K562 (cell line): Measurements from ENCODE around the gene OPA3. TPM values are rescaled to one million over a fixed set of nuclear protein-coding genes. Genes with fewer than 3 reads are reported as not detected.

ENCODE experiments used
- ATF7 ChIP-seq: fragments of 450-650 bp; IDR thresholded peaks from 2 replicates; pipeline ENCODE4 v1.7.1; 2014; ENCODE audit warnings: mild to moderate bottlenecking, moderate library complexity
- BRD9 ChIP-seq: fragments of 450-650 bp; IDR thresholded peaks from 2 replicates; pipeline ENCODE4 v1.6.1; 2018; ENCODE audit warnings: low read depth; ENCODE audit not compliant: partially characterized antibody
- CSDE1 ChIP-seq, 2 experiments: fragments of 450-650 bp; IDR thresholded peaks; 2 replicates each; pipeline ENCODE4 v1.6.1; 2016; ENCODE audit warnings: mild to moderate bottlenecking in 1 of 2
- DMBX1 ChIP-seq: fragments of 250-450 bp; sonication (Bioruptor Pico); IDR thresholded peaks from 2 replicates; pipeline ENCODE4 v1.8.0; 2022; ENCODE audit warnings: inconsistent platforms, mild to moderate bottlenecking, moderate library complexity, borderline replicate concordance
- EP400 ChIP-seq: fragments of 450-650 bp; IDR thresholded peaks from 2 replicates; pipeline ENCODE4 v1.6.1; 2017; ENCODE audit warnings: antibody characterized with exemption, mild to moderate bottlenecking, moderate library complexity
- HMGN3 ChIP-seq: IDR thresholded peaks from 2 replicates; pipeline ENCODE4 v1.6.1; 2011; ENCODE audit warnings: borderline replicate concordance, low read depth, mild to moderate bottlenecking, mixed read lengths, low read length; ENCODE audit not compliant: insufficient read length; ENCODE audit errors: extremely low read depth
- NCOA2 ChIP-seq, 2 experiments: fragments of 450-650 bp; IDR thresholded peaks; 2 replicates each; pipeline ENCODE4 v1.6.1; 2018; ENCODE audit warnings: mild to moderate bottlenecking in 2 of 2, moderate library complexity in 1 of 2; ENCODE audit not compliant: partially characterized antibody in 2 of 2
- OTX1 ChIP-seq: fragments of 450-650 bp; formaldehyde crosslinking; IDR thresholded peaks from 2 replicates; pipeline ENCODE4 v1.4.0; 2022; ENCODE audit warnings: mild to moderate bottlenecking
- POLR2AphosphoS2 ChIP-seq: IDR thresholded peaks from 2 replicates; pipeline ENCODE4 v1.6.1; 2012; ENCODE audit warnings: low read length, improper control_type of control experiment
- PTRF ChIP-seq: fragments of 450-650 bp; IDR thresholded peaks from 2 replicates; pipeline ENCODE4 v1.6.1; 2016; ENCODE audit warnings: mild to moderate bottlenecking, missing genetic modification characterization, missing compliant biosample characterization
- RAD21 ChIP-seq, 2 experiments: fragments of 250-450 bp in 1 of 2; fragments of 450-650 bp in 1 of 2; sonication (Bioruptor Pico) in 1 of 2; formaldehyde crosslinking in 1 of 2; IDR thresholded peaks in 1 of 2; conservative IDR thresholded peaks in 1 of 2; 2 replicates each; pipeline versions ENCODE4 v1.4.0 to v1.8.0; 2020 to 2022; ENCODE audit warnings: mild to moderate bottlenecking in 2 of 2, moderate library complexity in 1 of 2
- RBM17 ChIP-seq: fragments of 200-400 bp; formaldehyde crosslinking; IDR thresholded peaks from 2 replicates; pipeline ENCODE4 v1.6.1; 2017; ENCODE audit warnings: low read depth, mild to moderate bottlenecking, low read length, borderline replicate concordance
- RUNX1 ChIP-seq: sonication (generic); IDR thresholded peaks from 2 replicates; pipeline ENCODE4 v1.6.1; 2016; ENCODE audit warnings: antibody characterized with exemption, low read depth
- TAF9B ChIP-seq: fragments of 450-650 bp; IDR thresholded peaks from 2 replicates; pipeline ENCODE4 v1.6.1; 2018; ENCODE audit warnings: mild to moderate bottlenecking; ENCODE audit not compliant: partially characterized antibody
- ZNF217 ChIP-seq: sonication (generic); formaldehyde crosslinking; IDR thresholded peaks from 2 replicates; pipeline ENCODE4 v1.8.0; 2022; ENCODE audit warnings: mild to moderate bottlenecking, missing genetic modification reagents
- ZNF444 ChIP-seq: fragments of 250-450 bp; sonication (Bioruptor Pico); IDR thresholded peaks from 2 replicates; pipeline ENCODE4 v1.4.0; 2020; ENCODE audit warnings: mild to moderate bottlenecking, moderate library complexity
- ZNF644 ChIP-seq: fragments of 200-800 bp; sonication (Bioruptor generic); IDR thresholded peaks from 2 replicates; pipeline ENCODE4 v1.6.1; 2016; ENCODE audit warnings: low read depth, missing genetic modification characterization, missing compliant biosample characterization
- polyA plus RNA-seq, 8 experiments: library from polyadenylated mRNA; depleted of rRNA in 4 of 8; stranded (reverse) in 5 of 8; unstranded in 3 of 8; fragments of >200 nt; fragmentation: Nextera tagmentation in 2 of 8; fragmentation: Illumina TruSeq in 1 of 8; extraction: Ambion mirVana in 2 of 8; extraction: Trizol in 1 of 8; gene quantifications; 2 replicates each; pipeline versions ENCODE4 v1.2.1 to v1.2.3, GENCODE V29; 2011 to 2014; ENCODE audit warnings: inconsistent platforms in 1 of 8, missing spikeins in 1 of 8
- total RNA-seq, 7 experiments: library from RNA; depleted of rRNA in 6 of 7; stranded (reverse); fragments of >200 nt in 6 of 7; fragmentation: Illumina TruSeq in 2 of 7; extraction: Trizol in 2 of 7; gene quantifications; 2 replicates each; pipeline versions ENCODE4 v1.2.1 to v1.2.3, GENCODE V29; 2011 to 2021; ENCODE audit warnings: low replicate concordance in 1 of 7
- TF ChIP-seq, protein P1 (sequence below): fragments of 450-650 bp; IDR thresholded peaks from 2 replicates; pipeline ENCODE4 v1.6.1; 2016; ENCODE audit warnings: mild to moderate bottlenecking
- TF ChIP-seq, protein P2 (sequence below): fragments of 250-450 bp; sonication (Bioruptor Pico); IDR thresholded peaks from 2 replicates; pipeline ENCODE4 v1.4.0; 2020; ENCODE audit warnings: mild to moderate bottlenecking
- TF ChIP-seq, protein P3 (sequence below): fragments of 250-450 bp; sonication (Bioruptor Pico); IDR thresholded peaks from 2 replicates; pipeline ENCODE4 v1.8.0; 2021; ENCODE audit warnings: borderline replicate concordance, mild to moderate bottlenecking, moderate library complexity; ENCODE audit not compliant: poor library complexity, severe bottlenecking
- TF ChIP-seq, protein P4 (sequence below): sonication (generic); formaldehyde crosslinking; IDR thresholded peaks from 2 replicates; pipeline ENCODE4 v1.8.0; 2023; ENCODE audit warnings: mild to moderate bottlenecking, missing genetic modification reagents
- TF ChIP-seq, protein P5 (sequence below): fragments of 250-450 bp; sonication (Bioruptor Pico); IDR thresholded peaks from 2 replicates; pipeline ENCODE4 v1.9.0; 2021; ENCODE audit warnings: mild to moderate bottlenecking

OPA3 gene
- total and polyA plus RNA-seq, 9 of the 15 experiments (the other 6 are each of a cell fraction or from before 2014, with no cell fraction given), result 1.4 to 18.8 (median 9.0) TPM

DNA sequence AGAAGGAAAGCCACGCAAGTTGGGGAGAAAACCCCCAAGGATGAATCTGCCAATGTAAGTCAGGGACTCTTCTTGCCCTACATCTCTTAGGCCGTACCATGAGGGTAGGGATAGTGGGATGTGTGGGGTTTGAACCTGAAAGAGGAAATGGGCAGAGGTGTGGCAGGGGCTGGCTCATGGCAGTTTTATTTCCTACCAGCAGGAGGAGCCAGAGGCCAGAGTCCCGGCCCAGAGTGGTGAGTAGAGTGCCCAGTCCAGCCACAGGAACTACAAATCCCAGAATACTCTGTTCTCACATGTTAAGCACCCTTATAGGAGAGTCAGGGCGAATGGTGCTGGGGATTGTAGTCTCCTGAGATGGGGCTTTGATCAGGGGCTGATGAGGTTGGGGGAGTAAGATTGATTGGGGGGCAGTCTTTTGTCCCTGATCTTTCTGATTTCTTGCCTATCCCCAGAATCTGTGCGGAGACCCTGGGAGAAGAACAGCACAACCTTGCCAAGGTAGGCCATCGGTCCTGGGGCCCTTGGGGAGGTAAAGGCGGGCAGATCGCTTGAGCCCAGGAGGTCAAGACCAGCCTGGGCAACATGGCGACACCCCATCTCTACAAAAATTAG, 60.9 kb downstream of the OPA3 start (continued):
- TF ChIP-seq, protein P1, sequence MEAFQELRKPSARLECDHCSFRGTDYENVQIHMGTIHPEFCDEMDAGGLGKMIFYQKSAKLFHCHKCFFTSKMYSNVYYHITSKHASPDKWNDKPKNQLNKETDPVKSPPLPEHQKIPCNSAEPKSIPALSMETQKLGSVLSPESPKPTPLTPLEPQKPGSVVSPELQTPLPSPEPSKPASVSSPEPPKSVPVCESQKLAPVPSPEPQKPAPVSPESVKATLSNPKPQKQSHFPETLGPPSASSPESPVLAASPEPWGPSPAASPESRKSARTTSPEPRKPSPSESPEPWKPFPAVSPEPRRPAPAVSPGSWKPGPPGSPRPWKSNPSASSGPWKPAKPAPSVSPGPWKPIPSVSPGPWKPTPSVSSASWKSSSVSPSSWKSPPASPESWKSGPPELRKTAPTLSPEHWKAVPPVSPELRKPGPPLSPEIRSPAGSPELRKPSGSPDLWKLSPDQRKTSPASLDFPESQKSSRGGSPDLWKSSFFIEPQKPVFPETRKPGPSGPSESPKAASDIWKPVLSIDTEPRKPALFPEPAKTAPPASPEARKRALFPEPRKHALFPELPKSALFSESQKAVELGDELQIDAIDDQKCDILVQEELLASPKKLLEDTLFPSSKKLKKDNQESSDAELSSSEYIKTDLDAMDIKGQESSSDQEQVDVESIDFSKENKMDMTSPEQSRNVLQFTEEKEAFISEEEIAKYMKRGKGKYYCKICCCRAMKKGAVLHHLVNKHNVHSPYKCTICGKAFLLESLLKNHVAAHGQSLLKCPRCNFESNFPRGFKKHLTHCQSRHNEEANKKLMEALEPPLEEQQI, result no peak
- TF ChIP-seq, protein P2, sequence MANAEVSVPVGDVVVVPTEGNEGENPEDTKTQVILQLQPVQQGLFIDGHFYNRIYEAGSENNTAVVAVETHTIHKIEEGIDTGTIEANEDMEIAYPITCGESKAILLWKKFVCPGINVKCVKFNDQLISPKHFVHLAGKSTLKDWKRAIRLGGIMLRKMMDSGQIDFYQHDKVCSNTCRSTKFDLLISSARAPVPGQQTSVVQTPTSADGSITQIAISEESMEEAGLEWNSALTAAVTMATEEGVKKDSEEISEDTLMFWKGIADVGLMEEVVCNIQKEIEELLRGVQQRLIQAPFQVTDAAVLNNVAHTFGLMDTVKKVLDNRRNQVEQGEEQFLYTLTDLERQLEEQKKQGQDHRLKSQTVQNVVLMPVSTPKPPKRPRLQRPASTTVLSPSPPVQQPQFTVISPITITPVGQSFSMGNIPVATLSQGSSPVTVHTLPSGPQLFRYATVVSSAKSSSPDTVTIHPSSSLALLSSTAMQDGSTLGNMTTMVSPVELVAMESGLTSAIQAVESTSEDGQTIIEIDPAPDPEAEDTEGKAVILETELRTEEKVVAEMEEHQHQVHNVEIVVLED (CRISPR knock-in tag), result no peak
- peak; percentile 69 to 77 for TF ChIP-seq RAD21 (CRISPR knock-in tag; conservative IDR thresholded peaks at IDR 0.05 in 1 of 2, IDR thresholded peaks at IDR 0.05 in 1 of 2)
- TF ChIP-seq ZNF444, result no peak
- no peak for TF ChIP-seq ATF7
- TF ChIP-seq RUNX1, result no peak
- TF ChIP-seq, protein P3, sequence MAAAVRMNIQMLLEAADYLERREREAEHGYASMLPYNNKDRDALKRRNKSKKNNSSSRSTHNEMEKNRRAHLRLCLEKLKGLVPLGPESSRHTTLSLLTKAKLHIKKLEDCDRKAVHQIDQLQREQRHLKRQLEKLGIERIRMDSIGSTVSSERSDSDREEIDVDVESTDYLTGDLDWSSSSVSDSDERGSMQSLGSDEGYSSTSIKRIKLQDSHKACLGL (CRISPR knock-in tag), result no peak
- TF ChIP-seq ZNF644, result no peak
- TF ChIP-seq RBM17, result no peak
- TF ChIP-seq, protein P4, sequence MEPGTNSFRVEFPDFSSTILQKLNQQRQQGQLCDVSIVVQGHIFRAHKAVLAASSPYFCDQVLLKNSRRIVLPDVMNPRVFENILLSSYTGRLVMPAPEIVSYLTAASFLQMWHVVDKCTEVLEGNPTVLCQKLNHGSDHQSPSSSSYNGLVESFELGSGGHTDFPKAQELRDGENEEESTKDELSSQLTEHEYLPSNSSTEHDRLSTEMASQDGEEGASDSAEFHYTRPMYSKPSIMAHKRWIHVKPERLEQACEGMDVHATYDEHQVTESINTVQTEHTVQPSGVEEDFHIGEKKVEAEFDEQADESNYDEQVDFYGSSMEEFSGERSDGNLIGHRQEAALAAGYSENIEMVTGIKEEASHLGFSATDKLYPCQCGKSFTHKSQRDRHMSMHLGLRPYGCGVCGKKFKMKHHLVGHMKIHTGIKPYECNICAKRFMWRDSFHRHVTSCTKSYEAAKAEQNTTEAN, result no peak
- no peak for TF ChIP-seq OTX1 (CRISPR knock-in tag)
- TF ChIP-seq PTRF (tag), result no peak
- TF ChIP-seq DMBX1 (CRISPR knock-in tag), result no peak
- no peak for TF ChIP-seq EP400
- TF ChIP-seq BRD9, result no peak
- TF ChIP-seq POLR2AphosphoS2, result peak; percentile 68; the same call in 1 of the 2 replicates
- TF ChIP-seq HMGN3, result no peak
- TF ChIP-seq TAF9B, result no peak
- TF ChIP-seq NCOA2 (IDR thresholded peaks at IDR 0.05; ENCODE audit: partially characterized antibody in 2 of 2), result no peak
- TF ChIP-seq, protein P5, sequence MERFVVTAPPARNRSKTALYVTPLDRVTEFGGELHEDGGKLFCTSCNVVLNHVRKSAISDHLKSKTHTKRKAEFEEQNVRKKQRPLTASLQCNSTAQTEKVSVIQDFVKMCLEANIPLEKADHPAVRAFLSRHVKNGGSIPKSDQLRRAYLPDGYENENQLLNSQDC, result no peak
- no peak for TF ChIP-seq ZNF217 (CRISPR knock-in tag)
- no peak for TF ChIP-seq CSDE1 (IDR thresholded peaks at IDR 0.05)
